ENCODE data around the gene CYBRD1. TPM values are rescaled to one million over a fixed set of nuclear protein-coding genes. Genes with fewer than 3 reads are reported as not detected.

CYBRD1 gene
- total RNA-seq, 1 experiment from 2014 or later: 7.9 TPM

DNA sequence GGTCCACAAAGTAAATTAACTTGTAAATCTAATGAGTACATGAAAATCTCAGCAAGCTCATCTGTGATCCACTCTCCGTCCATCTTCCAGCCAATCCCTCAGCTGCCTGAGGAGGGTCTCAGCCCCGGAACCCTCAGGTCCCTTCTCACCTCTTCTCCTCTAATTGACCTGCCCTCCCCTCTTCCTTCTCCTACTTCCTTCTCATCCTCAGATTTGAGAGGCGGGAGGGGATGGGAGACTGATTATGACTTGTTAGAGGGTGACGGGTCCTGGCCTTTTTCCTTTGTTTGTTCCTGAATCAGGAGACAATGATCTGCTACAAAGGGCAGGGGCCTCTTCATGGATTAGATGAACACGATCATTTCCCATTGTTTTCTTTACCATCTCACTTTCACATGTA lies 80.1 kb downstream of the CYBRD1 start:
- Mint-ChIP-seq H3K27ac (no peak overlapping the region; the same call in 1 of the 2 replicates), H3K4me3 (no peak overlapping the region), H3K4me1 (no peaks in the 10 kb centered on the region), H3K9me3 (peaks cover 8% of the 10 kb centered on the region), H3K36me3 (no peaks in the 10 kb centered on the region), H3K27me3 (ENCODE audit: low read depth) (peaks cover 2% of the 10 kb centered on the region; the same call in 1 of the 2 replicates)
- ChIA-PET CTCF (no interaction called here), POLR2A (interaction anchor here (0.5 kb wide), 1 partner anchor 415 kb away, joined by 3 read pairs; no protein-coding TSS in a partner anchor)
- TF ChIP-seq ZNF138 (CRISPR knock-in tag; conservative IDR thresholded peaks at IDR 0.05): no peak
- TF ChIP-seq MYBL2 (CRISPR knock-in tag; IDR thresholded peaks at IDR 0.05): no peak
- no peak for TF ChIP-seq HMGXB4 (CRISPR knock-in tag; IDR thresholded peaks at IDR 0.05)
- TF ChIP-seq SMAD3 (CRISPR knock-in tag; IDR thresholded peaks at IDR 0.05; ENCODE audit: borderline replicate concordance): no peak
- TF ChIP-seq RORB (CRISPR knock-in tag; IDR thresholded peaks at IDR 0.05): no peak
- no peak for TF ChIP-seq TEAD1 (CRISPR knock-in tag; IDR thresholded peaks at IDR 0.05)
- TF ChIP-seq, protein P1, sequence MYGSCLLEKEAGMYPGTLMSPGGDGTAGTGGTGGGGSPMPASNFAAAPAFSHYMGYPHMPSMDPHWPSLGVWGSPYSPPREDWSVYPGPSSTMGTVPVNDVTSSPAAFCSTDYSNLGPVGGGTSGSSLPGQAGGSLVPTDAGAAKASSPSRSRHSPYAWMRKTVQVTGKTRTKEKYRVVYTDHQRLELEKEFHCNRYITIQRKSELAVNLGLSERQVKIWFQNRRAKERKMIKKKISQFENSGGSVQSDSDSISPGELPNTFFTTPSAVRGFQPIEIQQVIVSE (CRISPR knock-in tag; IDR thresholded peaks at IDR 0.05; ENCODE audit: borderline replicate concordance): no peak
- TF ChIP-seq TP53 (CRISPR knock-in tag; IDR thresholded peaks at IDR 0.05): no peak
- no peak for TF ChIP-seq HMGA2 (CRISPR knock-in tag; IDR thresholded peaks at IDR 0.05)
- TF ChIP-seq MLX (CRISPR knock-in tag; IDR thresholded peaks at IDR 0.05): no peak
- no peak for TF ChIP-seq ZBTB21 (CRISPR knock-in tag; IDR thresholded peaks at IDR 0.05; ENCODE audit: borderline replicate concordance)
- TF ChIP-seq, protein P2, sequence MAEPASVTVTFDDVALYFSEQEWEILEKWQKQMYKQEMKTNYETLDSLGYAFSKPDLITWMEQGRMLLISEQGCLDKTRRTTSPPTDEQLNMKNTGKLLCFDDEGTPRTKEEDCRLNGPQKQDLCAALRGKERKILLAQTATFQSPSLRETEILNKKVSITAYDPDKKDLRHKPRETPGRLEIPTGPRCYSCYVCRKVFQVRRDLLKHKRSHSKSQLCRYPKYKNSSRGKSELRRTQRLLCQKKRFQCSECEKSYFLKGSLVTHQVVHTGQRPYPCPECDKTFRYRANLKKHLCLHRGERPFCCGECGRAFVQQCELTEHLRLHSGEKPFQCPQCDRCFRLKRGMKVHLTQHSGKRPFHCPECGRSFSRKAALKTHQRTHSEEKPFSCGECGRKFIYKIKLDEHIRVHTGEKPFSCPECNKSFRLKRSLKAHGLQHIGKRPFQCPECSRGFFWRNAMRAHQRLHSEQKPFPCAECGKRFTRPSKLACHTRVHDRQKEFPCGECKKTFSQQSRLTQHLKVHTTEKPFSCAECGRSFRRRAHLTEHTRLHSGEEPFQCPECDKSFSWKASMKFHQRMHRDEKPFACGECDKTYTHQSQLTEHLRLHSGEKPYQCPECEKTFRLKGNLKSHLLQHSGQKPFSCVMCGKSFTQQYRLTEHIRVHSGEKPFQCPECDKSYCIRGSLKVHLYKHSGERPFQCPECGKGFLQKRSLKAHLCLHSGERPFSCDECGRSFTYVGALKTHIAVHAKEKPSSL (CRISPR knock-in tag; conservative IDR thresholded peaks at IDR 0.05): no peak
- TF ChIP-seq ZNF121 (CRISPR knock-in tag; IDR thresholded peaks at IDR 0.05): no peak
- TF ChIP-seq, protein P3, sequence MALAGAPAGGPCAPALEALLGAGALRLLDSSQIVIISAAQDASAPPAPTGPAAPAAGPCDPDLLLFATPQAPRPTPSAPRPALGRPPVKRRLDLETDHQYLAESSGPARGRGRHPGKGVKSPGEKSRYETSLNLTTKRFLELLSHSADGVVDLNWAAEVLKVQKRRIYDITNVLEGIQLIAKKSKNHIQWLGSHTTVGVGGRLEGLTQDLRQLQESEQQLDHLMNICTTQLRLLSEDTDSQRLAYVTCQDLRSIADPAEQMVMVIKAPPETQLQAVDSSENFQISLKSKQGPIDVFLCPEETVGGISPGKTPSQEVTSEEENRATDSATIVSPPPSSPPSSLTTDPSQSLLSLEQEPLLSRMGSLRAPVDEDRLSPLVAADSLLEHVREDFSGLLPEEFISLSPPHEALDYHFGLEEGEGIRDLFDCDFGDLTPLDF (CRISPR knock-in tag; IDR thresholded peaks at IDR 0.05): no peak
- TF ChIP-seq USF1 (CRISPR knock-in tag; IDR thresholded peaks at IDR 0.05): no peak
- no peak for TF ChIP-seq ZNF532 (CRISPR knock-in tag; IDR thresholded peaks at IDR 0.05; ENCODE audit: borderline replicate concordance)
- TF ChIP-seq, protein P4, sequence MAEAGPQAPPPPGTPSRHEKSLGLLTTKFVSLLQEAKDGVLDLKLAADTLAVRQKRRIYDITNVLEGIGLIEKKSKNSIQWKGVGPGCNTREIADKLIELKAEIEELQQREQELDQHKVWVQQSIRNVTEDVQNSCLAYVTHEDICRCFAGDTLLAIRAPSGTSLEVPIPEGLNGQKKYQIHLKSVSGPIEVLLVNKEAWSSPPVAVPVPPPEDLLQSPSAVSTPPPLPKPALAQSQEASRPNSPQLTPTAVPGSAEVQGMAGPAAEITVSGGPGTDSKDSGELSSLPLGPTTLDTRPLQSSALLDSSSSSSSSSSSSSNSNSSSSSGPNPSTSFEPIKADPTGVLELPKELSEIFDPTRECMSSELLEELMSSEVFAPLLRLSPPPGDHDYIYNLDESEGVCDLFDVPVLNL (CRISPR knock-in tag; IDR thresholded peaks at IDR 0.05; ENCODE audit: borderline replicate concordance, low read depth): no peak
- TF ChIP-seq, protein P5, sequence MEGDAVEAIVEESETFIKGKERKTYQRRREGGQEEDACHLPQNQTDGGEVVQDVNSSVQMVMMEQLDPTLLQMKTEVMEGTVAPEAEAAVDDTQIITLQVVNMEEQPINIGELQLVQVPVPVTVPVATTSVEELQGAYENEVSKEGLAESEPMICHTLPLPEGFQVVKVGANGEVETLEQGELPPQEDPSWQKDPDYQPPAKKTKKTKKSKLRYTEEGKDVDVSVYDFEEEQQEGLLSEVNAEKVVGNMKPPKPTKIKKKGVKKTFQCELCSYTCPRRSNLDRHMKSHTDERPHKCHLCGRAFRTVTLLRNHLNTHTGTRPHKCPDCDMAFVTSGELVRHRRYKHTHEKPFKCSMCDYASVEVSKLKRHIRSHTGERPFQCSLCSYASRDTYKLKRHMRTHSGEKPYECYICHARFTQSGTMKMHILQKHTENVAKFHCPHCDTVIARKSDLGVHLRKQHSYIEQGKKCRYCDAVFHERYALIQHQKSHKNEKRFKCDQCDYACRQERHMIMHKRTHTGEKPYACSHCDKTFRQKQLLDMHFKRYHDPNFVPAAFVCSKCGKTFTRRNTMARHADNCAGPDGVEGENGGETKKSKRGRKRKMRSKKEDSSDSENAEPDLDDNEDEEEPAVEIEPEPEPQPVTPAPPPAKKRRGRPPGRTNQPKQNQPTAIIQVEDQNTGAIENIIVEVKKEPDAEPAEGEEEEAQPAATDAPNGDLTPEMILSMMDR (IDR thresholded peaks at IDR 0.05): no peak
- no peak for TF ChIP-seq FOXJ3 (CRISPR knock-in tag; IDR thresholded peaks at IDR 0.05; ENCODE audit: borderline replicate concordance)
- no peak for ATAC-seq
- DNase-seq (ENCODE audit: low spot score): no peak

All from WTC11 (cell line).